ENCODE results near the gene EEPD1.
"Not testable (repeated sequence)": the region's sequence is repeated elsewhere in the genome, so short reads cannot be mapped to it uniquely, and the experiment has no call there.

The EEPD1 gene

DNA sequence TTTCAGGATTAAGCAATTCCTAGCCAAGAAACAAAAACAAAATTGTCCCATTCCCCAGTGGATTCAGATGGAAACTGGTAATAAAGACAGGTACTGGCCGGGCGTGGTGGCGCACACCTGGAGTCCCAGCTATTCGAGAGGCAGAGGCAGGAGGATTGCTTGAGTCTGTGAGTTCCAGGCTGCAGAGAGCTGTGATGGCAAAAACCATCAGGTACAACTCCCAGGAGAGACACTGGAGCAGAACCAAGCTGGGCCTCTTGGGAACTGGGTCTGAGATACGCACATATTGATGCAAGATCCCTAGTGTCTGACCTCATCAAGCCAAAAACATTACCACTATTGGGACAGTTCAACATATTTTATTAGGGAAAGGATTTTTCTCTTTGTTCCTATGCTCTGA lies 152.6 kb downstream of the EEPD1 start:
- no peak for DNase-seq

DNA sequence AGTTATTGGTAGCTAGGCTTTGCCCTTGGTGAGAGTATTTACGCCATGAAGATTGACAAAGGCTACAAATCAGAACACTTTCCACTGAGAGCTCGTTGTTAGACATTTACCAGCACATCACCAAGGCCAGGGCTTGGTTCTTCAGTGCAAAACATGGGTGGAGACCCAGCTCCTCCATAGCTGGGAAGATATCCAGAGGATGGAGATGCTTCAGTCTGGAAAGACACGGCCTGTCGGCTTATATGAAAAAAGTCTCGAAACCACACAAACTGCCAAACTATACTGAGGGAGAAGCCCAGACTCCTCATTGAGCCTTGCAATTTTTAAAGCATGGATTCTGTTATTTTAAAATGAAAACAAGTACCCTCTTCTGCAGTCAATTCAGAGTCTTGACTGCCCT lies 153.2 kb downstream of the EEPD1 start:
- no peak for DNase-seq

DNA sequence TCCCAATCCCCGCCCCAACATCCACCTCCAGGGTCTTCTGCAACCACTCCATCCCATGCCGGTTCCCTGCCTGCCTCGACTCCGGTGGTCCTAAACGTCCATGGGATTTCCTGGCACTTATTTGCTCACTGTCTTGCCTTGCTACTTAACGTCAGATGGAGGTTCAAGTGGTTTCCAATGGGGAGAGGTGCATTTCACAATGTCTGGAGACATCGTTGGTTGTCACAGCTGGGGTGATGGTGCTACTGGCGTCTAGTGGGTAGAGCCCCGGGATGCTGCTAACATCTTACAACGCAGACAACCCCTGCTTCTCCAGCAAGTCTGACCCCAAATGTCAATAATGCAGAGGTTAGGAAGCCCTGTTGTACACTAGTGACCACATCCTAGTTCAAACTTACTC lies 153.7 kb downstream of the EEPD1 start:
- no peak for DNase-seq

DNA sequence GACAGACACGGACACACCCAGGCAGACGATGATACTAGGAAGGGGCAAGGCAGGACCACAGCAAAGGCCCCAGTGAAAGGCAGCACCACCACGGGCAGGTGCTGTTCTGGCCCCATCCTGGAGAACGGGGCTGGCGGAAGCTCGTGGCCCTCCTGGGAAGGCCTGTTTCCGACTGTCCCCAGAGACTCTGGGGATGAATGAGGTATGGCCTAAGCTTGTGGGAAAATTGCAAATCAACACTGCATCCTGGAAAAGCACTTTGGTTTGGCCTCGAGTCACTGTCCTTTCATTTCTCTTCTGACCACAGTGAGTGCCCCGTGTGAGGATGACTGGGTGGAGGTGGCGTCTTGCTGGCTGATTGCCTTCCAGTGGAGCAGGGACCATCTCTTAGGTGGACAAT lies 155.0 kb downstream of the EEPD1 start:
- no peak for DNase-seq

DNA sequence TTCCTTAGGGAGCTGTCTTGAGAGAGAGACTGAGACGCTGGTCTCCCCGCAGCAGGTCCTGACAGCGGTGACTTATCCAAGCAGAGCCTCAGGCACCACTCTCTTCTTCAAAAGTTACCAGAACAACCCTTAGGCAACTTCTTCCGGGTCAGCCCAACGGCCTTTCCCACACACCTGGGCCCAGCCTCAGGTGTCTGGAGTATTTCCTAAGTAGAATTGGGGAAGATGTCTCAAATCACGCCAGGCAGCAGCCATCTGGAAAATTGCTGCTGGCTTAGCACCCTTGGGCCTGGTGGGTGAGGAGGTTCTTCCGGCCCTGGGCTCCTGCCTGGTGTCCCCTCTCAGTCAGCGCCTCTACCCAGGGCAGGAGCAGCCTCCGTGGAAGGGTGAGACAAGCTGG lies 156.2 kb downstream of the EEPD1 start:
- no peak for DNase-seq

DNA sequence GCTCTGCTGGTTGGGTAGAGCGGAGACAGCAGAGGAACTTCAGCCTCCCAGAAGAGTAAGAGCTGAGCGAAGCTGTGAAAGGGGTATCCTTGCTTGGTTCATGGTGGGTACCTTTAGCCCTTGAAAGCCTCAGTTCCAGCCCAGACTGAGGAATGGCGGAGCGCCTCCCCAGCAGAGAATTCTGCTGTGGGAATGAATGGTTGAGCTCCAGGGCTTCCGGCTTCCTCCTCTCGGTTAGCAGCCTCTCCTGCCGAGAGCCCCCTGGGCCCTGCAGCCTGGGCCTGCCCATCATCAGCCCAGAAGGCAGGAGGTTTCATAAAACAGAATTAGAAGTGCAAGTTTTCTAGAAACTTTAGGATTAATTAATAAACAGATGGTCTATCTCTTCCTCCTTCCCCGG lies 156.7 kb downstream of the EEPD1 start:
- no peak for DNase-seq

DNA sequence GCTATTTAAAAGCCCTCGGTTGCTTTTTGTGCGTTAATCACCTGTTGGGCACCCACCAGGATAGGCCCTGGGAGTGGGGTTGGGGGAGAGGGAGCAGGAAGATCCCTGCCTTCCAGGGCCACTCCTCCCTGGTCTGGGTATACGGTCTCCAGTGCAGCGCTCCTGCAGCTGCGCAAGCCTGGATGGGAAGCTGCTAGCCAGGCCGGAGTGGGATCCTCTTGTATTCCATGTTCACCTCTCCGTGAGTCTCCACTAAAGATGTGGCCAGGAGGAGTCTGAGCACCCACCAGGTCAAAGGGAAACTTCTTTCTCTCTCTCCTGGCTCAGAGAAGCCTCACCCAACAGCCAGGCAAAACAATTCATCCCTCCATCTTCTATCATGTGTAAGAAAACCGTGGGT lies 157.8 kb downstream of the EEPD1 start:
- DNase-seq: no peak

DNA sequence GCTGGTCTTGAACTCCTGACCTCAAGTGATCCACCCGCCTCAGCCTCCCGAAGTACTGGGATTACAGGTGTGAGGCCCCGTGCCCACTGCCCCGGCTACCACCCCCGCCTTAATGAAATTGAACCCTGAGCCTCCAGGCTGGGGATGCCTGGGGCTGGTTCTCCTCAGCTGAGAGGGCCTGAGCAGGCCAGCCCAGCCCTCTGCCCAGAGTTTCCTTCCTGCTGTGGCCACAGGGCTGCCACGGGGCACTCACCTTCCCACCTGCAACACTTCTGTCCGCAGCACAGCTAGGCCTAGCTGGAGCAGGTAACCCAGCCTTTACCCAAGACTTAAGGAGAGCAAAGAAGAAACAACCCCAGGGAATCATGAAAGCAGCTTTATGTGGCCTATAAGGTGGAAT lies 158.5 kb downstream of the EEPD1 start:
- DNase-seq: no peak

DNA sequence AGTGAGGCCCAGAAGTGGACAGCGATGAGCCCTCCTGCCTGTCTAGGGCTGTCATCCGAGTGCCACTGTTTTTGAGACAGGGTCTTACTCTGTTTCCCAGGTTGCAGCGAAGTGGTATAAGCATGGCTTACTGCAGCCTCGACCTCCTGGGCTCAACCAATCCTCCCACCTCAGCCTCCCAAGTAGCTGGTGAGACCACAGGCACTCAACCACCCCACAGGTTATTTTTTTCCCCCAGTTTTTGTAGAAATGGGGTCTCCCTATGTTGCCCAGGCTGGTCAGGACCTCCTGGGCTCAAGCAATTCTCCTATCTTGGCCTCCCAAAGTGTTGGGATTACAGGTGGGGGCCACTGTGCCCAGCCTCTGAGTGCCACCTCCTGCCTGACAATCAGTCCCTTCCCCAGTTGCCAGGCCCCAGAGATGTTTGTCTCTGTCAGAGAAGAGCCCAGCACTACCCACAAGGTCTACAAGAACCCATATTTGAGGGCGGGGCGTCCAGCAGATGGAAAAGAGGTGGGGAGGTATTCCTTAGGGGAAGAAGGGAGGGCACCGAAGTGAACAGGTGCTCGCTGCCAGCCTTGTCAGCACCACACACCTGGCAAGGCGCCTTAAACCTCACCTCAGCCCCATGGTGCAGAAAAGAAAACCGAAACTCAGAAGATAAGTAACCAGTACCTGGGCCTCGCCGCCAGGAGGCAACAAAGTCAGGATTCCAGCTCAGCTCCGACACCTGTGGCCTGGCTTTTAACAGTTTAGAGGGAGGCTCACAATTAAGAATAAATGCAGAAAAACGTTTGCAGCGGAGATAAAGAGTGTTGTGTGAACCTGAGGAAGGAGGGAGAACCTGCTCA lies 159.2 kb downstream of the EEPD1 start:
- DNase-seq: no peak

DNA sequence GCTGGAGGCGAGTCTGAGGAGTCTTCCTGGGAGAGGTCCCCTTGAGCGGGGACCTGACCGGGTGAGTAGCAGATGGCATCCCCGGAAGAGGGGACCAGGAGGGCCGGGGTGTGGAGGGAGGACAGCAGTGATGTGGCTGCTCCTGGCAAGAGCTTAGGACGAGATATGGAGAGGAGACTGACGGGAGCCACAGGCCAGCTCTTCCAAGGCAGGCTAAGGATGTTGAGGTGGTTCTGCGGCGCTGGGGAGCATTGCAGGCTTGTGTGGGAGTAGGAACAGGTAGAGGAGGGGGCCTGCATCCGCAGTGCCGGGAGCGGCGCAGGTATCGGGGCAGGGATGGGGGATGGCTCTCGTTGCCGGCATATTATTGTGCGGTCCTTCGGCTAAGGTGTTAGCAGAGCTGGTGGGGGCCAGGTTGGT lies 159.9 kb downstream of the EEPD1 start:
- no peak for DNase-seq

DNA sequence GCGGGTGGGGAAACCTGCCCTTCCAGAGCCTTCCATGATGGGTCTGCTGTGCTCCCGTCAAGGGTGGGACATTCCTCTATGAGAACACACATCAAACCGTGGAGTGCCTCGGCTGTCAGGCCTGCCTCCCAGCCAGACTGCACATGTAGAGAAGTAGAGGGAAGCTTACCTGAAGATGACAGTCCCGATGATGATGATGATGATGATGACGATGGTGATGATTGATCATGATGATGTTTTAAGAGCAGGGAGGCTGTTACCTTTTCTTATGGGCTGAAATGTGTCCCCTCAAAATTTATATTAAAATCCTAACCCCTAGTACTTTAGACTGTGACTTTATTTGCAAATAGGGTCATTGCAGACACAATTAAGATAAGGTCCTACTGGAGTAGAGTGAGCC lies 160.6 kb downstream of the EEPD1 start:
- no peak for DNase-seq

DNA sequence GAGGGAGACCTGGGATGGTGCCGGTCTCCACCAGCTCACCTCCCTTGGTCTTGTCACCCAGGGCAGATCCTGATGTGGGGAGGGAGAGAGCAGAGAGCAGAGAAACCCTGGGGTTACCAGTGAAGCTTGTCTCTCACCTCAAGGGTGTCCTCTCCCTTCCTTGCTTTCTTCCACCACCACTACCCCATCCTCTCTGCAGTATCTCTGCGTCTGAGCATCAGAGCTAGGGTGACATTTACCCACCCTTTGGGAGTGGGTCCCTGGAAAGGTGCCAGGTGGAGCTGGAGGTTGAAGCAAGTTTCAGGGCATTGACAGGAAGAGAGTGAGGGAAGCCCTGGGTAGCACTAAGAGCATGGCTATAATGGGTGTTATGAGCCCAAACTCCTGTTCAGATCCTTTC lies 161.4 kb downstream of the EEPD1 start:
- no peak for DNase-seq

DNA sequence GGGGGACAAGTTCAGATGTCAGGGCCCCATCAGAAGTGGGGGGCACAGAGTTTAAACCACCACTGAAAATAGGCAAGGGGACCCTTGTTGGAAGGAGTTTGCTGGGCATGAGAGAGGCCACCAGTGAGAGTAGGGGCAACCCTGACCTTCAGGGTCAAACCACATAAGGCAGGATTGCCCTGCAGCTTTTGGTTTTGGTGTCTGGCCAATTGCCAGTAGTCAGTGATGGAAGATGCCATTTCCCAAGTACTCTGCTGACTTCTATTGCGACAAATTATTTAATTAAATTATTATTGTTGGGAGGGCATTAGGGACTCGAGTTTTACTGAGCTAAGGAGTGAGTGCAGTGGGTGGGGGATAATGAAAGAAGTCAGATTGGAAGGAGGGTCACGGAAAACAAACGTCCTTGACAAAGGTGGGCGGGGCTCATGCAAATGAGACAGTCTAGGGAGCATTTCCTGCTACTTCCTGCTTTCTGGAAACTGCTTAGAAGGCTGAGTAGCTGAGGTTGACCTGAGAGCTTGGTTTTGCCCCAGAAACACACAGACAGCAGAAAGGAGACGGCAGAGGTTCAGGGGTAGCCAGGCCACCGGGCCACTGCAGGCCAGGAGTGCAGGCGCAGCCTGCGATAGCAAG lies 162.4 kb downstream of the EEPD1 start:
- no peak for DNase-seq

DNA sequence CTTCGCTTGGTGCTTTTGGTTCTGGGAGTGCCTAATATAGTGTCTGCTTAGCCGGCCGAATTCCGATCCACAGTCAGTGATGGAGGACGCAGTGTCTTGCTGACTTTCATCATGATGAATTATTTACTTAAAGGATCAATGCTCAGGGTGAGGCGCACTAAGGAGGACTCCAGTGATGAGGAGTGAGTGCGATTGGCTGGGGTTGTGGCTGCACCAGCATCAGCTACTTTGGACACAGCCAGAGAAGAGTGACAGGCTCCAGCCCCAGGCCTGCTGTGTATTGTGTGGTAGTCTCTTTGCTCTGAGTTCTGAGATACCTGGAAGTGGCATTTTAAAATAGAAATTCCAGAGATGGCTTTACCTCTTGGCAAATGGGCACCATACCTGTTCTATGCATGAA lies 163.3 kb downstream of the EEPD1 start:
- DNase-seq: no peak

DNA sequence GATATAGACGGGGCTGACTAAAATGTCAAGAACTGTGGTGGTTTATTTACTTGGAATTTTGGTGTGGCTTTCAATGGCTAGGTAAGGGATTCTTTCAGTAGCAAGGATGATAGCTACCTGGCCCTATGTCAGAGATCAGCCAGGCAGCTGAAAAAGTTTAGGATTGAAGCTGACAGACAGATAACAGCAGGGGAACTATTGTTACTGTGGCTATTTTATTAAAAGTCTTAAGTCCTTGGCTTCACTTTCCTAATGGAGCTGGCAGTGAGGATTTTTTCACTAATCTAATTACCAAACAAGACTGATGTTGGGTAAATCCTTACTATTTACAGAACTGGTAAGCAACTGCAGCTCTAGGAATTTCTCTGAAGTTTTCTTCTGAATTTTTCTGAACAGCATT lies 164.2 kb downstream of the EEPD1 start:
- no peak for DNase-seq

DNA sequence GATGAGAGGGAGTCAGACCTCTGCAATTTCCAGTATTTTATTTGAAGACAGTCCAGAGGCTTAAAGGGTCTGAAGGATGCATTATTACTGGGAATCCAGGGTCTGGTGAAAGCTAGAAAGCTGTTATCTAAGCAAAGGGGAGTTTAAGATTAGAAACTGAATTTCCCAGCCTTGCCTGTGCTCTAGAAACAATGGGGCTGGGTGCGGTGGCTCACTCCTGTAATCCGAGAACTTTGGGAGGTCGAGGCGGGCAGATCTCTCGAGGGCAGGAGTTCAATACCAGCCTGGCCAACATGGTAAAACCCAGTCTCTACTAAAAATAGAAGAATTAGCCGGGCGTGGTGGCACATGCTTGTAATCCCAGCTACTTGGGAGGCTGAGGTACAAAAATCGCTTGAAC lies 165.1 kb downstream of the EEPD1 start:
- no peak for DNase-seq

DNA sequence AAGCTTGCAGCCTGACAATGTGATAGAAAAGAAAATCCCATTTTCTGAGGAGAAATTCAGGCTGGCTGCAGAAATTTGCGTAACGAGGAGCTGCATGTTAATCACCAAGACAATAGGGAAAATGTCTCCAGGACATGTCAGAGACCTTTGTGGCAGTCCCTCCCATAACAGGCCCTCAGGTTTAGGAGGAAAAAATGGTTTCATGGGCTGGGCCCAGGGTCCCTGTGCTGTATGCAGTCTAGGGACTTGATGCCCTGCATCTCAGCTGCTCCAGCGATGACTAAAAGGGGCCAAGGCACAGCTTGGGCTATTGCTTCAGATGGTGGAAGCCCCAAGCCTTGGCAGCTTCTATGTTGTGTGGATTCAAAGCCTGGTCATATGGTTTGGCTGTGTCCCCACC lies 168.2 kb downstream of the EEPD1 start:
- not testable (repeated sequence) for DNase-seq

DNA sequence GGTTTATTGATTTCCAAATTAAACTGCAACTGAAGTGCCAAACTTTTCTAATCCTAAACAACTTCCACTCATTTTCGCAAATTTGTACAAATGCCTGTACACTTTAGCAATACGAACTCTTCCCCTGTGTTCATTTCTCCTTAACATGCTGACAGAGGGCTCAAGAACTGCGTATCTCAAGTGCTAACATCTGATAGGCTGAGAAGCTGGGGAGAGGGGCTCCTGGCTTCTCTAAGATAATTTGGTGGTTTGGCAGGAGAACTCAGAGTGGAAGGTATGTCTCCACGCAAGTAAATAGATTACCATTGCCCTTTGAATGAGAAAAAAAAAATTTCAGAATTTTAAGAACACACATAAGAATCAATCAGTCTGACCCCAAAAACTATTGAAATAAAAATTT lies 183.3 kb downstream of the EEPD1 start:
- no peak for DNase-seq

DNA sequence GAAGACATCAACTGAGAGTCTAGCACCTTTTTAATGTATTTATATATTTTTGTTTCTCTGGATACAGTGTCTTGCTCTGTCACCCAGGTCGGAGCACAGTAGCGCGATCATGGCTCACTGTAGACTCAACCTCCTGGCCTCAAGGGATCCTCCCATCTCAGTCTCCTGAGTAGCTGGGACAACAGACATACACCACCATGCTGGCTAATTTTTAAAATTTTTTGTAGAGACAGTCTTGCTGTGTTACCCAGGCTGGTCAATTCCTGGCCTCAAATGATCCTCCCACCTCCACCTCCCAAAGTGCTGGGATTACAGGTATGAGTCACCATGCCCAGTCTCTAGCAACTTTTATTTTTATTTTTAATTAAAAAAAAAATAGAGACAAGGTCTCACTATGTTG lies 185.2 kb downstream of the EEPD1 start:
- no peak for DNase-seq

DNA sequence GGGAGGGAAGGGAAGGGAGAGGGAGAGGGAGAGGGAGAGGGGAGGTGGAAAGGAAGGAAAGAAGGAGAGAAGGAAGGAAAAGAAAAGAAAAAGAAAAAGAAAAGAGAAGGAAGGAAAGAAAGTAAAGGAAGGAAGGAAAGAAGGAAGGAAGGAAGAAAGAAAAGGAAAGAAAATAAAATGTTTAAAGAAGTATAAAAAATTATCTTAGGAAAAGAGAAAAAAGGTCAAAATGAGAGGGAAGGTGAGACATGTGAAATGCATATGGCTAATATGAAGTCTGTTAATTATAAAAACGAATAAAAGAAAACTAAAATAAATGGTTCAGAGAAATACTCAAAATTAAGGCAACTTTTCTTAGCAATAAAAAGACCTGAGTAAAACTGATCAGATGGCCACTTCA lies 190.5 kb downstream of the EEPD1 start:
- DNase-seq: no peak

DNA sequence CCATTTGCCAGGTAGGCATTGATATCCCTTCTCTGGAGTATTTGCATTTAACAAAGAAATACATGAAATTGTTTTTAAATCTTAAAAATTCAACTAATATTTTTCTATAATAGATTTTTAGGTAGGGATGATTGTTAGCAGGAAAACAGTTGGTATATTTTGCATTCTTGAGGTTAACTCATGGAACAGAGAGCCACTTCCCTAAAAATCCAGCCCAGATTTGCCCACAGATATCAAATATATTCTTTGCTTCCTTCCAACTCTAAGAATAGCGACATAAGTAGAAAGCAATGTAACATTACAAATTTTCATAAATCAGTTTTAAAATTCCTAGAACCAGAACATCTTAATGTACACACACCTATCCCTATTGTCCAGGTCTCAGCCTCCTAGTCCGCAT lies 191.6 kb downstream of the EEPD1 start:
- DNase-seq: no peak

DNA sequence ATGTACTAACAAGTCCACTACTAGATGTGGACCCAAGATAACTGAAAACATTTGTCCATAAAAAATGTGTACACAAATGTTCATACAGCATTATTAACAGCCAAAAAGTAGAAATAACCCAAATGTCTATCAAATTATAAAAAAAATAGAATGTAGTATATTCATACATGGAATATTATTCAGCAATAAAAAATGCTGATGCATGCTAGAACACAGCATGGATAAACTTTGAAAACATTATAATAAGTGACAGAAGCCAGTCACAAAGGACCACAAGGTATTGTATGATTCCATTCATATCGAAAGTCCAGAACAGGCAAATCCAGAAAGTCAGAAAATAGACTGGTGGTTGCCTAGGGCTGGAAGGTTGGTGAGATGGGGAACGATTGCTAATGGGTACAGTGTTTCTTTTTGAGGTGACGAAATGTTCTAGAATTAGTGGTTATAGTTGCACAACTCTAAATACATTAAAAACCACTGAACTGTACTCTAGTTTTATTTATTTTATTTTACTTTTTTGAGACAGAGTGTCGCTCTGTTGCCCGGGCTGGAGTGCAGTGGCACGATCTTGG lies 193.3 kb downstream of the EEPD1 start:
- no peak for DNase-seq

DNA sequence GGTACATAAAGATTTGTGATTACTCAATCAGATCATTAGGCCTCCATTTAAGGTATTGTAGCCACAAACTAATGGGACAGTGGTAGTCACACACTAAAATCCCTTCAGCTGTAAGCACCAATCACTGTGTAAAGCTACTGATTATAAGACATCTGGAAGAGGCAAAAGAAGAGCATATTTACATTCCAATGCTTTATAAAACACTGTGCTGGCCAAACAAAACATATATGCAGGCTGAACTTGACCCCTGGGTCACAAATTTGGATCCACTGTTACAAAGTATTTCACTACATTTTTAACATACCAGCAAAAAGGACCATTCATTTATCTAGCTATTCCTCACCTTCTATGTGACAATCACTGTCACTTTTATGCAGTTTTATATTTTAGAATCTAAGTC lies 195.2 kb downstream of the EEPD1 start:
- DNase-seq: no peak

DNA sequence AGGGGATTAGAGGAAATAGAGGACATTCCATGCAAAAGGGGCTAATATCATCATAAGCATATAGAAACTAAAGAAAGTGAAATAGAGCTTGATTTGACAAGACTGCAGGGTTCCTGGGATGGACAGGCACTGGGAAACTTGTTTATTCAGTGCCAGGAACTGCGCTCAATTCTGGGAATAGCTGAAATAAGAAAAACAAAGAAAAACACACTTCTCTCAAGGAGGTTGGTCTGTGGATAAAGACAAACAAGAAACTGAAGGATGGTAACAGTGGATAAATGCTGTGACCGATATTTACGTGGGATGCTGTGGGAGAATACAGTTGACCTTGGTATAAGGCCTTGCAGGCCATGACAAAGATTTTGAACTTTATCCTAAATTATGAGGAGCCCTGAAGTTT lies 195.7 kb downstream of the EEPD1 start:
- no peak for DNase-seq

DNA sequence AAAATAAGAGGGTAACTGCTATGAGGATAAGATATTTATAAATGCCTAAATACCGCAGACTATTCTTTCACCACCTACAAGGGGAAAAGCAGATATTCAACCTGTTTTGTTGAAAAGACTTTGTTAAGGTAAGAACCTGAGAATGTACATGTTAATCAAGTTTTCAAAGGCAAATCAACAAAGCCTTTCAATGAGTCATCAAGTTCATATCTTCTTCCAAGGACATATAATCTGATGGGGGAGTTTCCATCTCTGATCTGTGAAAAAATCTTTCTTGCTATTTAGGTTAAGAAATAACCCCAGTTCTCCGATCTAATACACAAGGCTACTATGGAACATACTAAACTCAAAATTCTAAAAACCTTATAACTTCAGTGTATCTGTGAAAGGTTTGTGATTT lies 196.6 kb downstream of the EEPD1 start:
- DNase-seq: no peak
